IMR-90 (cell line): ENCODE measurements around the gene SNRK. TPM values are rescaled to one million over a fixed set of nuclear protein-coding genes. Genes with fewer than 3 reads are reported as not detected.

ENCODE experiments used
- ATAC-seq: fragments of 200-7000 bp; cut with Tn5 transposase; 2 replicates; pipeline ENCODE4 v1.9.1; 2020; ENCODE audit warnings: low read depth, mild to moderate bottlenecking, moderate library complexity
- BruUV-seq: library from RNA; stranded (reverse); fragments of 400-500 nt; replicated peaks from 2 replicates; lab custom pipeline; 2021; lab: Mats Ljungman, UMichigan
- CTCF ChIA-PET: fragments of 300-600 bp; formaldehyde crosslinking; extraction: SDS; loops from one replicate; lab custom pipeline; 2021; ENCODE audit warnings: antibody characterized with exemption; lab: Yijun Ruan, JAX
- POLR2A ChIA-PET: fragments of 300-600 bp; sonication (Branson Sonifier 250); formaldehyde crosslinking; loops from one replicate; lab custom pipeline; 2022; ENCODE audit warnings: antibody characterized with exemption; ENCODE audit not compliant: unreplicated experiment; lab: Charles Lee
- DNase-seq: peaks from one replicate; pipeline ENCODE4 v3.0.0; 2013
- H2AFZ ChIP-seq: replicated peaks from 2 replicates; pipeline ENCODE3; 2013; ENCODE audit warnings: low read length, mild to moderate bottlenecking; ENCODE audit not compliant: poor library complexity
- H2AK5ac ChIP-seq: 2 replicates; pipeline ENCODE4 v1.6.1; 2013; ENCODE audit warnings: low read depth, low read length, inconsistent platforms
- H2AK9ac ChIP-seq: replicated peaks from 2 replicates; pipeline ENCODE3; 2013; ENCODE audit warnings: mild to moderate bottlenecking, low read depth, low read length, moderate library complexity; ENCODE audit not compliant: poor library complexity
- H2BK120ac ChIP-seq: 2 replicates; pipeline ENCODE4 v1.6.1; 2013; ENCODE audit warnings: low read depth, low read length, inconsistent platforms
- H2BK15ac ChIP-seq: 3 replicates; pipeline ENCODE4 v1.6.1; 2013; ENCODE audit warnings: low read depth, low read length, inconsistent platforms
- H2BK20ac ChIP-seq: 2 replicates; pipeline ENCODE4 v1.6.1; 2013; ENCODE audit warnings: low read depth, mild to moderate bottlenecking, inconsistent platforms, low read length, moderate library complexity
- H2BK5ac ChIP-seq: 2 replicates; pipeline ENCODE4 v1.6.1; 2013; ENCODE audit warnings: mild to moderate bottlenecking, low read depth, low read length, inconsistent platforms; ENCODE audit not compliant: poor library complexity, severe bottlenecking
- H3K14ac ChIP-seq: replicated peaks from 2 replicates; pipeline ENCODE4 v1.6.1; 2013; ENCODE audit warnings: low read depth, low read length, inconsistent platforms
- H3K18ac ChIP-seq: 2 replicates; pipeline ENCODE4 v1.6.1; 2013; ENCODE audit warnings: low read depth, low read length, control low read depth
- H3K23ac ChIP-seq: 2 replicates; pipeline ENCODE4 v1.6.1; 2013; ENCODE audit warnings: low read depth, low read length, inconsistent platforms
- H3K27ac ChIP-seq: 2 replicates; pipeline ENCODE4 v1.5.1; 2013; ENCODE audit warnings: mild to moderate bottlenecking, control low read depth, low read length; ENCODE audit not compliant: insufficient read depth
- H3K27me3 ChIP-seq: 2 replicates; pipeline ENCODE4 v1.6.1; 2013; ENCODE audit warnings: low read length; ENCODE audit not compliant: control insufficient read depth, insufficient read depth
- H3K36me3 ChIP-seq: 2 replicates; pipeline ENCODE4 v1.6.1; 2013; ENCODE audit warnings: low read length, mixed read lengths; ENCODE audit not compliant: control insufficient read depth, insufficient read depth
- H3K4ac ChIP-seq: 2 replicates; pipeline ENCODE4 v1.6.1; 2013; ENCODE audit warnings: low read depth, low read length, inconsistent platforms
- H3K4me1 ChIP-seq: 2 replicates; pipeline ENCODE4 v1.6.1; 2013; ENCODE audit warnings: low read length, mixed read lengths; ENCODE audit not compliant: control insufficient read depth, insufficient read depth
- H3K4me2 ChIP-seq: 2 replicates; pipeline ENCODE4 v1.6.1; 2013; ENCODE audit warnings: low read depth, mild to moderate bottlenecking, control low read depth, low read length, moderate library complexity
- H3K4me3 ChIP-seq: 2 replicates; pipeline ENCODE4 v1.5.1; 2013; ENCODE audit warnings: low read depth, mild to moderate bottlenecking, control low read depth, low read length, moderate library complexity; ENCODE audit not compliant: insufficient read depth
- H3K56ac ChIP-seq: 2 replicates; pipeline ENCODE4 v1.6.1; 2013; ENCODE audit warnings: low read length, inconsistent platforms; ENCODE audit not compliant: insufficient read depth; ENCODE audit errors: extremely low read depth
- H3K79me1 ChIP-seq, 2 experiments: 2 replicates each; pipeline ENCODE4 v1.6.1; 2013; ENCODE audit warnings: low read length in 2 of 2, inconsistent platforms in 1 of 2, low read depth in 1 of 2
- H3K9ac ChIP-seq: 2 replicates; pipeline ENCODE4 v1.6.1; 2013; ENCODE audit warnings: low read depth, low read length, control low read depth
- H3K9me1 ChIP-seq: 2 replicates; pipeline ENCODE4 v1.6.1; 2013; ENCODE audit warnings: low read length, inconsistent platforms; ENCODE audit not compliant: insufficient read depth
- H3K9me3 ChIP-seq: 2 replicates; pipeline ENCODE4 v1.6.1; 2013; ENCODE audit warnings: low read length; ENCODE audit not compliant: control insufficient read depth, insufficient read depth
- H4K20me1 ChIP-seq: 2 replicates; pipeline ENCODE4 v1.6.1; 2013; ENCODE audit warnings: low read length, inconsistent platforms; ENCODE audit not compliant: insufficient read depth
- H4K5ac ChIP-seq: 2 replicates; pipeline ENCODE4 v1.6.1; 2013; ENCODE audit warnings: mild to moderate bottlenecking, low read depth, low read length, control low read depth
- H4K8ac ChIP-seq, 2 experiments: 2 replicates each; pipeline ENCODE4 v1.6.1; 2013; ENCODE audit warnings: low read depth in 2 of 2, low read length in 2 of 2, control low read depth in 1 of 2, inconsistent platforms in 1 of 2
- H4K91ac ChIP-seq: 2 replicates; pipeline ENCODE4 v1.6.1; 2013; ENCODE audit warnings: low read depth, low read length, inconsistent platforms; ENCODE audit not compliant: insufficient read depth
- ELK1 ChIP-seq: fragments of 150-350 bp; IDR thresholded peaks from 2 replicates; pipeline ENCODE4 v1.6.1; 2016; ENCODE audit warnings: low read depth, mild to moderate bottlenecking, low read length, moderate library complexity, borderline replicate concordance
- FOS ChIP-seq: fragments of 150-350 bp; IDR thresholded peaks from 2 replicates; pipeline ENCODE4 v1.6.1; 2016; ENCODE audit warnings: low read depth, low read length
- POLR2A ChIP-seq: IDR thresholded peaks from 2 replicates; pipeline ENCODE4 v1.6.1; 2012; ENCODE audit warnings: mild to moderate bottlenecking, low read depth, low read length
- RAD21 ChIP-seq: IDR thresholded peaks from 2 replicates; pipeline ENCODE4 v1.6.1; 2012; ENCODE audit warnings: low read length, improper control_type of control experiment
- RFX5 ChIP-seq: IDR thresholded peaks from 2 replicates; pipeline ENCODE4 v1.8.0; 2012; ENCODE audit warnings: low read depth, mild to moderate bottlenecking, low read length, moderate library complexity
- WGBS, 2 experiments: methylation state at CpG; one replicate each; pipeline versions ENCODE4 v1.1.5 to v1.1.7; 2013; ENCODE audit warnings: missing lambda C conversion rate in 2 of 2; ENCODE audit not compliant: insufficient read length in 1 of 2; ENCODE audit errors: extremely low coverage in 2 of 2; 5-methylcytosine and 5-hydroxymethylcytosine counted together
- dilution Hi-C: fragments of 300-500 bp; cut with HindIII; formaldehyde crosslinking; loops from one replicate; pipeline ENCODE4 v1.14.3; 2018; ENCODE audit warnings: low sequenced_read_pairs; ENCODE audit not compliant: unreplicated experiment
- in situ Hi-C: fragments of 300-500 bp; cut with MboI; formaldehyde crosslinking; loops from 3 replicates; pipeline ENCODE4 v1.14.3; 2019; ENCODE audit warnings: low sequenced_read_pairs, inconsistent platforms, mixed read lengths
- intact Hi-C: fragments of 100-400 bp; cut with micrococcal nuclease; formaldehyde crosslinking; loops from 2 replicates; pipeline ENCODE4 v1.10.0; 2022
- polyA plus RNA-seq, 3 experiments: library from polyadenylated mRNA; depleted of rRNA; stranded (reverse); fragments of >200 nt; gene quantifications; 2 replicates each; pipeline ENCODE4 v1.2.3, GENCODE V29; 2012; ENCODE audit warnings: low replicate concordance in 1 of 3
- total RNA-seq: library from RNA; depleted of rRNA; stranded (reverse); fragments of >200 nt; gene quantifications from 2 replicates; pipeline ENCODE4 v1.2.3, GENCODE V29; 2012

Gene SNRK
- total and polyA plus RNA-seq, 2 of the 4 experiments (the other 2 are of a cell fraction) = 4.7 to 23.1 TPM

- WGBS, 2 experiments = no CpG with 5 or more reads among the region's 3 CpGs
- H3K36me3 ChIP-seq = peaks cover 10% of the 10 kb centered on the region
- H3K14ac ChIP-seq = no peak overlapping the region
- peaks cover 13 to 42% of the 10 kb centered on the region in 2 experiments; a peak in 3 of 4 replicates for H3K79me1 ChIP-seq
- H4K91ac ChIP-seq = no peak overlapping the region
- DNase-seq (no peak), ATAC-seq (no peak)
- H3K18ac ChIP-seq = no peak overlapping the region
- no peaks in the 10 kb centered on the region for H3K4me1 ChIP-seq
- no peak overlapping the region for H2AK9ac ChIP-seq
- TF ChIP-seq RAD21 = no peak
- no peak for TF ChIP-seq ELK1
- no peak for TF ChIP-seq RFX5
- no peak for TF ChIP-seq POLR2A
- TF ChIP-seq FOS = no peak
- H3K9me1 ChIP-seq = no peaks in the 10 kb centered on the region
- no peak overlapping the region for H3K4me3 ChIP-seq
- peaks cover 4% of the 10 kb centered on the region; the same call in 1 of the 2 replicates for H4K20me1 ChIP-seq
- H2AK5ac ChIP-seq = no peak overlapping the region
- no peak overlapping the region for H2AFZ ChIP-seq
- ChIA-PET POLR2A (no interaction called here), CTCF (no interaction called here)
- intact Hi-C loops = no loop called here
- in situ Hi-C loops = no loop called here
- H2BK120ac ChIP-seq = no peak overlapping the region
- H3K9ac ChIP-seq = no peak overlapping the region
- no TSS peak for BruUV-seq
- no peak overlapping the region for H2BK15ac ChIP-seq
- no peak overlapping the region for H2BK20ac ChIP-seq
- H4K5ac ChIP-seq = no peak overlapping the region
- no peaks in the 10 kb centered on the region for H3K27me3 ChIP-seq
- dilution Hi-C loops = no loop called here
- H3K9me3 ChIP-seq = no peaks in the 10 kb centered on the region
- no peak overlapping the region for H3K27ac ChIP-seq
- no peak overlapping the region for H3K4ac ChIP-seq
- H3K23ac ChIP-seq = no peak overlapping the region
- no peak overlapping the region for H4K8ac ChIP-seq
- H3K56ac ChIP-seq = no peak overlapping the region
- H3K4me2 ChIP-seq = no peak overlapping the region
- no peak overlapping the region for H2BK5ac ChIP-seq
Observed at GRCh38 chr3:43304126-43304525, 17.8 kb downstream of the SNRK start.
